ENCODE results near the gene TMED8. TPM values are rescaled to one million over a fixed set of nuclear protein-coding genes. Genes with fewer than 3 reads are reported as not detected.

Gene TMED8
- total RNA-seq, 2 donors from 2014 or later = 6.9 to 7.5 TPM

GRCh38 chr14:77296155-77296554 lies 80.7 kb downstream of the TMED8 start:
- no peak overlapping the region for H3K27ac ChIP-seq
- H3K4me1 ChIP-seq = no peaks in the 10 kb centered on the region
- H3K9me3 ChIP-seq = no peaks in the 10 kb centered on the region
- no peak overlapping the region for H3K4me3 ChIP-seq
- intact Hi-C loops (cut with DNase I) = no loop called here
- DNase-seq = no peak
- no peak for TF ChIP-seq POLR2A (IDR thresholded peaks at IDR 0.05)
- TF ChIP-seq CTCF (IDR thresholded peaks at IDR 0.05) = no peak
- WGBS, 2 donors = 76 to 87% methylated on average over 12 to 13 of the region's 13 CpGs
- no peak for ATAC-seq
- peaks cover 0 to 7% of the 10 kb centered on the region in 2 donors for H3K36me3 ChIP-seq (replicated peaks in 1 of 2; ENCODE audit: insufficient read depth in 1 of 2, low read depth in 2 of 2)
- H3K27me3 ChIP-seq = no peaks in the 10 kb centered on the region

DNA sequence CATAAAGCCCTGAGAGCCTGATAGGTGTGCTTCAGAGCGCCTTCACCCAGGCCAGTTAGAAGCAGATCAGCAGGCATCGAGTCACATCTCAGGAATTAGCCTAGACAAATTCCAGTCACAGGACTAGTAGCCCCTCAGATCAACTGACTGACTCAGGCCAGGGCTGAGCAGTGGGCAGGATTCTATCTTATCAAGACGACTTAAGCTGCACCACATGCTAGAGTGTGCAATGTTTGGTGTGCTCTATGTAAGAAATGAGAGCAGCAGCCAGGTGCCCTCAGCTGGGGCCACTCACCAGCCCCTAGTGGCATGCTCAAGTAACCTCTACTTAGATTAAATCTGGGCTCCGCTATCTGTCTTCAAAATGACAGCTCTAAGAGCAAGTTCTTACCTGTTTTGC lies 86.2 kb downstream of the TMED8 start:
- no peaks in the 10 kb centered on the region for H3K9me3 ChIP-seq
- H3K36me3 ChIP-seq (replicated peaks in 1 of 2; ENCODE audit: insufficient read depth in 1 of 2, low read depth in 2 of 2) = peaks cover 8% of the 10 kb centered on the region in 2 donors
- DNase-seq (no peak), ATAC-seq (no peak)
- intact Hi-C loops (cut with DNase I) = no loop called here
- no peaks in the 10 kb centered on the region for H3K4me1 ChIP-seq
- 86 to 91% methylated on average over 3 to 4 of the region's 4 CpGs for WGBS, 2 donors
- no peak overlapping the region for H3K4me3 ChIP-seq
- H3K27me3 ChIP-seq = no peaks in the 10 kb centered on the region
- TF ChIP-seq CTCF (IDR thresholded peaks at IDR 0.05) (no peak), POLR2A (IDR thresholded peaks at IDR 0.05) (no peak)
- H3K27ac ChIP-seq = no peak overlapping the region

DNA sequence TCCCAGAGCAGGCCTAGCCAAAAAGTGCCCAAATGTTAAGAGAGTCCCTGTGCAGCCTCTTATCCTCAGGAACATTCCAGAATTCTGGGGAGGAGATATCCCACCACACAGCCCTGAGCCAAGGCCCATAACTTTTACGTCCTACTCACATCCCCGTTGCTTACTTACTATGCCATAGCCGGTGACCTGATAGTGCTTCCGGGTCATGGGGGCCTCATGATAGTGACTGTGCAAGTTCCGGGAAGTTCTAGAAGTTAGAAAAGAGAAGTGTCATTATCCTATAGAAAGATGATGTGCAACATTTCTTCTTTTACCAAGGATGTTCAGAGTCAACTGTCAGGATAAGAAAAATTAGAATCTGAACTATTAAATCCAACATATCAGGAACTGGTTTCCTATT lies 90.3 kb downstream of the TMED8 start:
- peaks cover 4% of the 10 kb centered on the region for H3K4me1 ChIP-seq
- H3K27me3 ChIP-seq = no peaks in the 10 kb centered on the region
- H3K4me3 ChIP-seq = no peak overlapping the region
- ATAC-seq (no peak), DNase-seq (no peak)
- 94 to 98% methylated on average over 5 of the region's 5 CpGs for WGBS, 2 donors
- intact Hi-C loops (cut with DNase I) = no loop called here
- peaks cover 10 to 15% of the 10 kb centered on the region in 2 donors for H3K36me3 ChIP-seq (replicated peaks in 1 of 2; ENCODE audit: insufficient read depth in 1 of 2, low read depth in 2 of 2)
- H3K27ac ChIP-seq = no peak overlapping the region
- TF ChIP-seq CTCF (IDR thresholded peaks at IDR 0.05) = no peak
- TF ChIP-seq POLR2A (IDR thresholded peaks at IDR 0.05) = no peak
- no peaks in the 10 kb centered on the region for H3K9me3 ChIP-seq

Other genes with a start within 250 kb of the TMED8 start
- not detected for gene ZDHHC22, start 235.3 kb downstream of the TMED8 start, total RNA-seq
- 1 to 10 TPM in 1 of 2 donors, under 1 TPM in 1; 0.33 to 3.6 TPM for gene TMEM63C, start 195.3 kb downstream of the TMED8 start, total RNA-seq
- gene NGB, start 105.9 kb downstream of the TMED8 start, total RNA-seq = under 1 TPM in 1 of 2 donors, not detected in 1; 0.33 TPM
- 10 to 100 TPM; 22.6 to 45.2 TPM for gene POMT2, start 56.2 kb downstream of the TMED8 start, total RNA-seq
- gene GSTZ1, start 56.1 kb downstream of the TMED8 start, total RNA-seq = 10 to 100 TPM; 14.3 to 16.2 TPM
- under 1 TPM in 1 of 2 donors, not detected in 1; 0.52 TPM for gene SAMD15, start 285 bp upstream of the TMED8 start, total RNA-seq
- gene NOXRED1, start 46.4 kb upstream of the TMED8 start, total RNA-seq = 1 to 10 TPM in 1 of 2 donors, under 1 TPM in 1; 0.52 to 5.3 TPM
- 10 to 100 TPM in 1 of 2 donors, 1 to 10 TPM in 1; 6.3 to 17.1 TPM for gene VIPAS39, start 80.5 kb upstream of the TMED8 start, total RNA-seq
- 10 to 100 TPM; 25.1 to 35.3 TPM for gene AHSA1, start 81.0 kb upstream of the TMED8 start, total RNA-seq
- not detected for gene ISM2, start 121.7 kb upstream of the TMED8 start, total RNA-seq
- gene SPTLC2, start 239.5 kb upstream of the TMED8 start, total RNA-seq = 10 to 100 TPM in 1 of 2 donors, 1 to 10 TPM in 1; 4.9 to 11.7 TPM

Data from body of pancreas (tissue), 4 donors.